Measurements from ENCODE around the gene PPFIBP2.

DNA sequence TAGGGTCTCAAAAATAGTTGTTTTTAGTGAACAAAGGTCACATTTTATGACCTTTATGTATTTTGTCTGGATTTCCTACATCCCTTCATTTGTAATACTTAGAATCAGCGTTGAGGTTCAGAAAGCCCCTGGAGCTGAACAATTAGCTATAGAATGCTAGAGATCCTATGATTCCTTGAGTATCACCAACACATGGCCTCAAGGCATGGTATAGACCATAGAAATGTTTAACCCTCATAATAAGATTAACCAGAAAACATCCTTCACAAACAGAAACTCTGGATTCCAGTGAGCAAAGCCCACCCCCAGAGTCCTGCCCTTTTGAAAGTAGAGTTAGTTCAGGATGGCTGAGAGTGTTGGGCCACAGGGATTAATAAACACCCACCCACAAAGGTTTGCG lies 82.2 kb downstream of the PPFIBP2 start:
- TF ChIP-seq, protein P1, sequence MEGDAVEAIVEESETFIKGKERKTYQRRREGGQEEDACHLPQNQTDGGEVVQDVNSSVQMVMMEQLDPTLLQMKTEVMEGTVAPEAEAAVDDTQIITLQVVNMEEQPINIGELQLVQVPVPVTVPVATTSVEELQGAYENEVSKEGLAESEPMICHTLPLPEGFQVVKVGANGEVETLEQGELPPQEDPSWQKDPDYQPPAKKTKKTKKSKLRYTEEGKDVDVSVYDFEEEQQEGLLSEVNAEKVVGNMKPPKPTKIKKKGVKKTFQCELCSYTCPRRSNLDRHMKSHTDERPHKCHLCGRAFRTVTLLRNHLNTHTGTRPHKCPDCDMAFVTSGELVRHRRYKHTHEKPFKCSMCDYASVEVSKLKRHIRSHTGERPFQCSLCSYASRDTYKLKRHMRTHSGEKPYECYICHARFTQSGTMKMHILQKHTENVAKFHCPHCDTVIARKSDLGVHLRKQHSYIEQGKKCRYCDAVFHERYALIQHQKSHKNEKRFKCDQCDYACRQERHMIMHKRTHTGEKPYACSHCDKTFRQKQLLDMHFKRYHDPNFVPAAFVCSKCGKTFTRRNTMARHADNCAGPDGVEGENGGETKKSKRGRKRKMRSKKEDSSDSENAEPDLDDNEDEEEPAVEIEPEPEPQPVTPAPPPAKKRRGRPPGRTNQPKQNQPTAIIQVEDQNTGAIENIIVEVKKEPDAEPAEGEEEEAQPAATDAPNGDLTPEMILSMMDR (IDR thresholded peaks at IDR 0.05), result no peak
- TF ChIP-seq POLR2AphosphoS5 (IDR thresholded peaks at IDR 0.05), result no peak

All from stomach (tissue), 4 donors.